HepG2 (cell line): ENCODE data around the gene UVSSA. TPM values are rescaled to one million over a fixed set of nuclear protein-coding genes. Genes with fewer than 3 reads are reported as not detected.

ENCODE experiments used
- ARID2 ChIP-seq: sonication (generic); formaldehyde crosslinking; IDR thresholded peaks from 2 replicates; pipeline ENCODE4 v1.8.1; 2022; ENCODE audit warnings: mild to moderate bottlenecking, missing genetic modification reagents, borderline replicate concordance
- BORCS8-MEF2B ChIP-seq: sonication (generic); formaldehyde crosslinking; IDR thresholded peaks from 2 replicates; pipeline ENCODE4 v1.8.0; 2022; ENCODE audit warnings: mild to moderate bottlenecking, missing genetic modification reagents
- BRD4 ChIP-seq: sonication (generic); formaldehyde crosslinking; IDR thresholded peaks from 2 replicates; pipeline ENCODE4 v1.4.0; 2020; ENCODE audit warnings: missing genetic modification reagents
- ESRRA ChIP-seq: sonication (generic); formaldehyde crosslinking; IDR thresholded peaks from 2 replicates; pipeline ENCODE4 v1.5.1; 2020; ENCODE audit warnings: mild to moderate bottlenecking, low read depth, missing genetic modification reagents
- EZH2 ChIP-seq: conservative IDR thresholded peaks from 2 replicates; pipeline ENCODE4 v1.6.1; 2012; ENCODE audit warnings: mild to moderate bottlenecking, low read depth, low read length, moderate library complexity
- HOXD1 ChIP-seq: sonication (generic); formaldehyde crosslinking; IDR thresholded peaks from 2 replicates; pipeline ENCODE4 v1.5.0; 2020; ENCODE audit warnings: missing genetic modification reagents
- MED8 ChIP-seq: sonication (generic); formaldehyde crosslinking; IDR thresholded peaks from 2 replicates; pipeline ENCODE4 v1.8.1; 2023; ENCODE audit warnings: mild to moderate bottlenecking, missing genetic modification reagents; ENCODE audit not compliant: insufficient replicate concordance
- NONO ChIP-seq, 2 experiments: fragments of 450-650 bp in 1 of 2; sonication (generic) in 1 of 2; formaldehyde crosslinking in 1 of 2; IDR thresholded peaks in 1 of 2; conservative IDR thresholded peaks in 1 of 2; 2 replicates each; pipeline versions ENCODE4 v1.6.1 to v1.8.0; 2017 to 2022; ENCODE audit warnings: mild to moderate bottlenecking in 1 of 2, missing genetic modification reagents in 1 of 2, moderate library complexity in 1 of 2
- RAD21 ChIP-seq: fragments of 450-650 bp; formaldehyde crosslinking; IDR thresholded peaks from 2 replicates; pipeline ENCODE4 v1.5.0; 2020; ENCODE audit warnings: mild to moderate bottlenecking
- RELA ChIP-seq: sonication (generic); formaldehyde crosslinking; IDR thresholded peaks from 2 replicates; pipeline ENCODE4 v1.4.0; 2020; ENCODE audit warnings: missing genetic modification reagents
- REPIN1 ChIP-seq: sonication (generic); formaldehyde crosslinking; IDR thresholded peaks from 2 replicates; pipeline ENCODE4 v1.8.0; 2022; ENCODE audit warnings: missing genetic modification reagents, low read depth, mild to moderate bottlenecking, borderline replicate concordance
- RFX5 ChIP-seq: IDR thresholded peaks from 2 replicates; pipeline ENCODE4 v1.6.1; 2011; ENCODE audit warnings: low read depth, low read length, improper control_type of control experiment
- RNF2 ChIP-seq: fragments of 450-650 bp; conservative IDR thresholded peaks from 2 replicates; pipeline ENCODE4 v1.6.1; 2016; ENCODE audit warnings: low read depth
- SAFB2 ChIP-seq: sonication (generic); formaldehyde crosslinking; IDR thresholded peaks from 2 replicates; pipeline ENCODE4 v1.5.1; 2020; ENCODE audit warnings: missing genetic modification reagents, low read depth, mild to moderate bottlenecking, borderline replicate concordance
- SAP130 ChIP-seq: IDR thresholded peaks from 2 replicates; pipeline ENCODE4 v1.6.1; 2016; ENCODE audit warnings: low read depth
- SPEN ChIP-seq: sonication (generic); formaldehyde crosslinking; IDR thresholded peaks from 2 replicates; pipeline ENCODE4 v1.5.1; 2020; ENCODE audit warnings: low read depth, mild to moderate bottlenecking, missing genetic modification reagents
- STAG1 ChIP-seq: sonication (generic); formaldehyde crosslinking; IDR thresholded peaks from 2 replicates; pipeline ENCODE4 v1.4.0; 2020; ENCODE audit warnings: missing genetic modification reagents
- TAF1 ChIP-seq: sonication (generic); formaldehyde crosslinking; IDR thresholded peaks from 2 replicates; pipeline ENCODE4 v1.4.0; 2020; ENCODE audit warnings: missing genetic modification reagents
- ZBTB7A ChIP-seq: sonication (generic); formaldehyde crosslinking; IDR thresholded peaks from 2 replicates; pipeline ENCODE4 v1.8.0; 2022; ENCODE audit warnings: mild to moderate bottlenecking, missing genetic modification reagents
- ZFYVE20 ChIP-seq: sonication (generic); formaldehyde crosslinking; IDR thresholded peaks from 2 replicates; pipeline ENCODE4 v1.8.0; 2023; ENCODE audit warnings: low read depth, mild to moderate bottlenecking, moderate library complexity, missing genetic modification reagents, borderline replicate concordance
- ZNF10 ChIP-seq: sonication (generic); formaldehyde crosslinking; IDR thresholded peaks from 2 replicates; pipeline ENCODE4 v1.4.0; 2020; ENCODE audit warnings: mild to moderate bottlenecking, low read depth, missing genetic modification reagents, borderline replicate concordance
- ZNF253 ChIP-seq: sonication (generic); formaldehyde crosslinking; IDR thresholded peaks from 2 replicates; pipeline ENCODE4 v1.8.0; 2022; ENCODE audit warnings: mild to moderate bottlenecking, missing genetic modification reagents, borderline replicate concordance
- ZNF558 ChIP-seq: sonication (generic); formaldehyde crosslinking; IDR thresholded peaks from 2 replicates; pipeline ENCODE4 v1.9.0; 2022; ENCODE audit warnings: mild to moderate bottlenecking, missing genetic modification reagents, borderline replicate concordance
- ZNF563 ChIP-seq: sonication (generic); formaldehyde crosslinking; IDR thresholded peaks from 2 replicates; pipeline ENCODE4 v1.8.0; 2022; ENCODE audit warnings: mild to moderate bottlenecking, moderate library complexity, missing genetic modification reagents
- ZNF605 ChIP-seq: sonication (generic); formaldehyde crosslinking; IDR thresholded peaks from 2 replicates; pipeline ENCODE4 v1.8.0; 2022; ENCODE audit warnings: mild to moderate bottlenecking, missing genetic modification reagents
- ZNF709 ChIP-seq: sonication (generic); formaldehyde crosslinking; IDR thresholded peaks from 2 replicates; pipeline ENCODE4 v1.5.0; 2020; ENCODE audit warnings: mild to moderate bottlenecking, missing genetic modification reagents
- ZNF737 ChIP-seq: sonication (generic); formaldehyde crosslinking; IDR thresholded peaks from 2 replicates; pipeline ENCODE4 v1.5.0; 2020; ENCODE audit warnings: missing genetic modification reagents, mild to moderate bottlenecking, borderline replicate concordance
- ZNF777 ChIP-seq: sonication (generic); formaldehyde crosslinking; IDR thresholded peaks from 2 replicates; pipeline ENCODE4 v1.4.0; 2020; ENCODE audit warnings: missing genetic modification reagents
- ZNF891 ChIP-seq: sonication (generic); formaldehyde crosslinking; IDR thresholded peaks from 2 replicates; pipeline ENCODE4 v1.5.0; 2020; ENCODE audit warnings: mild to moderate bottlenecking, missing genetic modification reagents
- polyA plus RNA-seq, 8 experiments: library from polyadenylated mRNA; depleted of rRNA in 3 of 8; stranded (reverse) in 7 of 8; unstranded in 1 of 8; fragments of >200 nt; fragmentation: Illumina TruSeq in 4 of 8; extraction: Trizol in 4 of 8; gene quantifications; 2 replicates each; pipeline versions ENCODE4 v1.2.1 to v1.2.3, GENCODE V29; 2011 to 2016; ENCODE audit warnings: low read depth in 4 of 8, missing spikeins in 1 of 8, mixed read lengths in 1 of 8; ENCODE audit not compliant: insufficient read depth in 1 of 8
- total RNA-seq, 5 experiments: library from RNA; depleted of rRNA; stranded (reverse); fragments of >200 nt; fragmentation: Illumina TruSeq; extraction: Trizol; gene quantifications; 2 replicates each; pipeline ENCODE4 v1.2.3, GENCODE V29; 2016; ENCODE audit warnings: low read depth in 1 of 5
- TF ChIP-seq, protein P1 (sequence below): sonication (generic); formaldehyde crosslinking; IDR thresholded peaks from 2 replicates; pipeline ENCODE4 v1.5.1; 2020; ENCODE audit warnings: missing genetic modification reagents, mild to moderate bottlenecking, borderline replicate concordance

Gene UVSSA
- total and polyA plus RNA-seq, 2 of the 13 experiments (the other 11 are each of a cell fraction or from before 2014, with no cell fraction given), result 4.6 to 8.4 TPM

DNA sequence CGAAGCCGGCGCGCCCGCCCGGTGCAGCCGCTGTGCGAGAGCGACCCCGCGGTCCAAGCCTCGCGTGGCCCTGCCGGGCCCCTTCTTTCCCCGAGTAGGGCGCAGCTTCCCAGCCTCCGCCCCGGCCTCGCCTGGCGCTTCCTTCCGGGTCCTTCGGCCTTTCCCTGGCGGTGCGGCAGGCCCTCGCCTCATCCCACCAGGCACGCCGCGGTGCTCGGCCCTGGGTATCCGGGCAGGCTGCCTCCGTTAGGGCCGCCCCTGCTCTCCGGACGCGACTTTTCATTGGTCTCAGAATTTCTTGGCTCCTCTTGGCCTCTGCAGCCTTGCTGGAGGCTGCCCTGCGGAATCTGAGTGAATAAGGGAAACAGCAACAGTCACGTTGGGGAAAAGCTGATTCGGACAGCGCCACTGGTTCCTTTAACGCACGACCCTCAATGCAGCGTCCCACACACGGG, 429 bp downstream of the UVSSA start (continued):
- TF ChIP-seq, protein P1, sequence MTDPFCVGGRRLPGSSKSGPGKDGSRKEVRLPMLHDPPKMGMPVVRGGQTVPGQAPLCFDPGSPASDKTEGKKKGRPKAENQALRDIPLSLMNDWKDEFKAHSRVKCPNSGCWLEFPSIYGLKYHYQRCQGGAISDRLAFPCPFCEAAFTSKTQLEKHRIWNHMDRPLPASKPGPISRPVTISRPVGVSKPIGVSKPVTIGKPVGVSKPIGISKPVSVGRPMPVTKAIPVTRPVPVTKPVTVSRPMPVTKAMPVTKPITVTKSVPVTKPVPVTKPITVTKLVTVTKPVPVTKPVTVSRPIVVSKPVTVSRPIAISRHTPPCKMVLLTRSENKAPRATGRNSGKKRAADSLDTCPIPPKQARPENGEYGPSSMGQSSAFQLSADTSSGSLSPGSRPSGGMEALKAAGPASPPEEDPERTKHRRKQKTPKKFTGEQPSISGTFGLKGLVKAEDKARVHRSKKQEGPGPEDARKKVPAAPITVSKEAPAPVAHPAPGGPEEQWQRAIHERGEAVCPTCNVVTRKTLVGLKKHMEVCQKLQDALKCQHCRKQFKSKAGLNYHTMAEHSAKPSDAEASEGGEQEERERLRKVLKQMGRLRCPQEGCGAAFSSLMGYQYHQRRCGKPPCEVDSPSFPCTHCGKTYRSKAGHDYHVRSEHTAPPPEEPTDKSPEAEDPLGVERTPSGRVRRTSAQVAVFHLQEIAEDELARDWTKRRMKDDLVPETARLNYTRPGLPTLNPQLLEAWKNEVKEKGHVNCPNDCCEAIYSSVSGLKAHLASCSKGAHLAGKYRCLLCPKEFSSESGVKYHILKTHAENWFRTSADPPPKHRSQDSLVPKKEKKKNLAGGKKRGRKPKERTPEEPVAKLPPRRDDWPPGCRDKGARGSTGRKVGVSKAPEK (CRISPR knock-in tag), result no peak
- no peak for TF ChIP-seq STAG1 (CRISPR knock-in tag)
- TF ChIP-seq BRD4 (CRISPR knock-in tag), result 0 out of 2 replicates have a peak, but pooled peaks have one; percentile 35
- TF ChIP-seq RAD21 (CRISPR knock-in tag), result peak; percentile 45; the same call in 1 of the 2 replicates
- no peak for TF ChIP-seq ZNF737 (CRISPR knock-in tag)
- TF ChIP-seq HOXD1 (CRISPR knock-in tag), result no peak
- TF ChIP-seq ZNF709, result peak; percentile 67; the same call in 1 of the 2 replicates
- no peak for TF ChIP-seq ZNF558
- TF ChIP-seq TAF1 (CRISPR knock-in tag), result peak; percentile 50; the same call in 1 of the 2 replicates
- no peak for TF ChIP-seq MED8 (CRISPR knock-in tag)
- no peak for TF ChIP-seq SAFB2
- peak; percentile 26; the same call in 1 of the 2 replicates for TF ChIP-seq RFX5
- peak; percentile 85; the same call in 1 of the 2 replicates for TF ChIP-seq ZNF563 (CRISPR knock-in tag)
- TF ChIP-seq NONO (IDR thresholded peaks at IDR 0.05), result no peak
- TF ChIP-seq NONO (CRISPR knock-in tag; conservative IDR thresholded peaks at IDR 0.05), result no peak
- no peak for TF ChIP-seq ZNF253 (CRISPR knock-in tag)
- TF ChIP-seq ZNF891 (CRISPR knock-in tag), result peak; percentile 79; the same call in 1 of the 2 replicates
- peak; percentile 53; the same call in 1 of the 2 replicates for TF ChIP-seq ZNF605 (CRISPR knock-in tag)
- 0 out of 2 replicates have a peak, but pooled peaks have one; percentile 37 for TF ChIP-seq REPIN1 (CRISPR knock-in tag)
- no peak for TF ChIP-seq ESRRA (CRISPR knock-in tag)
- peak; percentile 77; the same call in 1 of the 2 replicates for TF ChIP-seq RNF2
- TF ChIP-seq ZBTB7A (CRISPR knock-in tag), result peak; percentile 61; the same call in 1 of the 2 replicates
- TF ChIP-seq SAP130 (CRISPR knock-in tag), result peak; percentile 30; the same call in 1 of the 2 replicates
- peak; percentile 70; the same call in 1 of the 2 replicates for TF ChIP-seq BORCS8-MEF2B (CRISPR knock-in tag)
- no peak for TF ChIP-seq RELA
- TF ChIP-seq SPEN (CRISPR knock-in tag), result 0 out of 2 replicates have a peak, but pooled peaks have one; percentile 35
- TF ChIP-seq ARID2 (CRISPR knock-in tag), result peak; percentile 72; the same call in 1 of the 2 replicates
- no peak for TF ChIP-seq EZH2
- TF ChIP-seq ZNF777 (CRISPR knock-in tag), result peak; percentile 26
- no peak for TF ChIP-seq ZFYVE20 (CRISPR knock-in tag)
- TF ChIP-seq ZNF10 (CRISPR knock-in tag), result no peak
